Ovary (tissue), 9 donors: ENCODE measurements around the gene PEX10. TPM values are rescaled to one million over a fixed set of nuclear protein-coding genes. Genes with fewer than 3 reads are reported as not detected.
A peak's percentile ranks its signal among the peaks of the same experiment; 100 is the strongest.

ENCODE experiments used
- DNase-seq, 5 donors: peaks; one replicate each; pipeline ENCODE4 v3.0.0-alpha.2; 2019 to 2020
- H3K27ac ChIP-seq, 2 donors: fragments of 200-600 bp; one replicate each; pipeline versions ENCODE4 v1.5.1 to v1.8.0; 2019 to 2022
- H3K27me3 ChIP-seq: fragments of 200-600 bp; one replicate; pipeline ENCODE4 v1.8.0; 2022
- H3K36me3 ChIP-seq: fragments of 200-600 bp; sonication (generic); one replicate; pipeline ENCODE4 v1.5.1; 2019
- H3K4me1 ChIP-seq: one replicate; pipeline ENCODE4 v1.8.1; 2013; ENCODE audit warnings: mild to moderate bottlenecking, moderate library complexity; ENCODE audit not compliant: insufficient read depth
- H3K4me3 ChIP-seq: fragments of 200-600 bp; sonication (generic); one replicate; pipeline ENCODE4 v1.5.1; 2017
- H3K9me3 ChIP-seq, 2 donors: fragments of 200-600 bp in 1 of 2; sonication (generic) in 1 of 2; one replicate each; pipeline versions ENCODE4 v1.5.1 to v1.8.1; 2013 to 2019; ENCODE audit warnings: mild to moderate bottlenecking in 1 of 2, moderate library complexity in 1 of 2
- EP300 ChIP-seq: sonication (generic); formaldehyde crosslinking; IDR thresholded peaks from one replicate; pipeline ENCODE4 v1.6.1; 2017; ENCODE audit warnings: antibody characterized with exemption
- POLR2A ChIP-seq: fragments of 450-650 bp; IDR thresholded peaks from one replicate; pipeline ENCODE4 v1.6.1; 2017; ENCODE audit warnings: antibody characterized with exemption, mild to moderate bottlenecking, moderate library complexity
- WGBS, 3 donors: extraction: QIAGEN DNeasy Blood & Tissue Kit in 1 of 3; methylation state at CpG; one replicate each; pipeline versions ENCODE4 v1.1.5 to v1.1.7; 2013 to 2017; 5-methylcytosine and 5-hydroxymethylcytosine counted together
- intact Hi-C, 4 donors: fragments of 100-400 bp; cut with DNase I; formaldehyde crosslinking; loops; one replicate each; pipeline versions ENCODE4 v1.11.0 to v1.15.1; 2022 to 2023
- polyA plus RNA-seq, 2 donors: library from polyadenylated mRNA; stranded (reverse); fragments of 200-250 nt in 1 of 2; fragments of 350-450 nt in 1 of 2; fragmentation: Illumina TruSeq in 1 of 2; extraction: RNeasy Lipid Tissue Mini Kit (QIAGEN cat#74804) in 1 of 2; gene quantifications; one replicate each; pipeline ENCODE4 v1.2.3, GENCODE V29; 2013 to 2014
- total RNA-seq, 7 donors: library from RNA; depleted of rRNA in 2 of 7; stranded (reverse); fragments of >200 nt in 2 of 7; fragmentation: NEBNext Ultra II Directional in 3 of 7; extraction: Animal tissue kit (Norgen Biotek cat#: 25700) in 3 of 7; gene quantifications; one replicate each; pipeline versions ENCODE4 v1.1.0 to v1.2.4, GENCODE V29; 2016 to 2023
- TF ChIP-seq, protein P1 (sequence below), 3 donors: fragments of 450-650 bp in 2 of 3; fragments of 200-600 bp in 1 of 3; IDR thresholded peaks; one replicate each; pipeline versions ENCODE4 v1.5.1 to v1.8.0; 2016 to 2022; ENCODE audit warnings: antibody characterized with exemption in 3 of 3, mild to moderate bottlenecking in 1 of 3
- donor health status: DM: no; HTN: no; CAD: no; lungs with moderate emphysema.
- donor health status: DM: no; HTN: no; CAD: no.
- donor health status: Bipolar disorder and iron deficiency.
- donor health status: DM: yes; HTN: yes; CAD: no.
- donor health status: DM: no; HTN: no; CAD: no.
- donor health status: DM: yes; HTN: yes; CAD: no.

The PEX10 gene
- total and polyA plus RNA-seq, 9 donors: 14.4 to 25.9 (median 19.3) TPM

GRCh38 chr1:2394761-2395160 is 17.6 kb downstream of the PEX10 start:
- no peak overlapping the region for H3K27ac ChIP-seq
- WGBS, 3 donors: 69 to 72% (median 70%) methylated on average over 11 of the region's 11 CpGs
- no peak overlapping the region for H3K4me3 ChIP-seq
- H3K4me1 ChIP-seq: peaks cover 11% of the 10 kb centered on the region
- intact Hi-C loops: no loop called here
- H3K36me3 ChIP-seq: no peaks in the 10 kb centered on the region
- TF ChIP-seq POLR2A (no peak), EP300 (no peak)
- TF ChIP-seq, protein P1, sequence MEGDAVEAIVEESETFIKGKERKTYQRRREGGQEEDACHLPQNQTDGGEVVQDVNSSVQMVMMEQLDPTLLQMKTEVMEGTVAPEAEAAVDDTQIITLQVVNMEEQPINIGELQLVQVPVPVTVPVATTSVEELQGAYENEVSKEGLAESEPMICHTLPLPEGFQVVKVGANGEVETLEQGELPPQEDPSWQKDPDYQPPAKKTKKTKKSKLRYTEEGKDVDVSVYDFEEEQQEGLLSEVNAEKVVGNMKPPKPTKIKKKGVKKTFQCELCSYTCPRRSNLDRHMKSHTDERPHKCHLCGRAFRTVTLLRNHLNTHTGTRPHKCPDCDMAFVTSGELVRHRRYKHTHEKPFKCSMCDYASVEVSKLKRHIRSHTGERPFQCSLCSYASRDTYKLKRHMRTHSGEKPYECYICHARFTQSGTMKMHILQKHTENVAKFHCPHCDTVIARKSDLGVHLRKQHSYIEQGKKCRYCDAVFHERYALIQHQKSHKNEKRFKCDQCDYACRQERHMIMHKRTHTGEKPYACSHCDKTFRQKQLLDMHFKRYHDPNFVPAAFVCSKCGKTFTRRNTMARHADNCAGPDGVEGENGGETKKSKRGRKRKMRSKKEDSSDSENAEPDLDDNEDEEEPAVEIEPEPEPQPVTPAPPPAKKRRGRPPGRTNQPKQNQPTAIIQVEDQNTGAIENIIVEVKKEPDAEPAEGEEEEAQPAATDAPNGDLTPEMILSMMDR (IDR thresholded peaks at IDR 0.05): no peak
- H3K9me3 ChIP-seq: no peaks in the 10 kb centered on the region
- DNase-seq: no peak
- H3K27me3 ChIP-seq: no peaks in the 10 kb centered on the region

- TF ChIP-seq, protein P1 (IDR thresholded peaks at IDR 0.05): no peak
- TF ChIP-seq EP300 (no peak), POLR2A (no peak)
- Histone ChIP-seq H3K27ac (no peak overlapping the region), H3K4me3 (no peak overlapping the region), H3K9me3 (no peaks in the 10 kb centered on the region), H3K36me3 (no peaks in the 10 kb centered on the region), H3K27me3 (no peaks in the 10 kb centered on the region), H3K4me1 (peaks cover 11% of the 10 kb centered on the region)
- no peak for DNase-seq
- intact Hi-C loops: no loop called here
- 84 to 88% (median 84%) methylated on average over 7 of the region's 7 CpGs for WGBS, 3 donors
Observed at GRCh38 chr1:2394220-2394619, 18.1 kb downstream of the PEX10 start.

- 66 to 78% (median 67%) methylated on average over 9 of the region's 9 CpGs for WGBS, 3 donors
- H3K27ac ChIP-seq: no peak overlapping the region
- no peaks in the 10 kb centered on the region for H3K27me3 ChIP-seq
- no peak overlapping the region for H3K4me3 ChIP-seq
- DNase-seq: no peak
- TF ChIP-seq, protein P1 (IDR thresholded peaks at IDR 0.05): no peak
- TF ChIP-seq POLR2A (no peak), EP300 (no peak)
- no peaks in the 10 kb centered on the region for H3K36me3 ChIP-seq
- no peaks in the 10 kb centered on the region for H3K9me3 ChIP-seq
- H3K4me1 ChIP-seq: peaks cover 11% of the 10 kb centered on the region
- intact Hi-C loops: no loop called here
Observed at GRCh38 chr1:2393471-2393877, 18.9 kb downstream of the PEX10 start.

DNA sequence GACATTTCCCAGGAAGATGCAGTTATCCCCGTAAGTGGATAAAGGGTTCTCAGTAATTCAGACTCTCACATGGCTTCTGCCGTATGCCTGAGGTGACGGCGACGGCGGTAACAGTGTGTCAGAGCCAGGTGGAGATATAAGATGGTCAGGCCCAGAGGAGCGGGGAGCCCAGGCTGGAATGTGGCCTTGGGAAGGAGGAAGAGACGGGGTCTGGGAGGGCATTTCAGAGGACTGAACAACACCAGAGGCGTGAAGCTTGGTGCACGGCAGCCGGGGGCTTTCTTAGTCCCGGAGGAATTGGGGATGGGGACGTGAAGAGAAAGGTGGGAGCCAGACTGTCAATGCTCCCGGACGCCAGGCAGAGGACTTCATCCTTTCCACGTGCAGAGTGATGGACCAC is 19.7 kb downstream of the PEX10 start:
- WGBS, 3 donors: 12 to 34% (median 13%) methylated on average over 16 of the region's 16 CpGs
- peaks cover 11% of the 10 kb centered on the region for H3K4me1 ChIP-seq
- no peak for DNase-seq

More for the DNA sequence above, 19.7 kb downstream of the PEX10 start:
- H3K9me3 ChIP-seq: no peaks in the 10 kb centered on the region
- no peaks in the 10 kb centered on the region for H3K27me3 ChIP-seq
- TF ChIP-seq, protein P1 (IDR thresholded peaks at IDR 0.05): no peak
- TF ChIP-seq POLR2A (no peak), EP300 (no peak)
- intact Hi-C loops: no loop called here
- no peaks in the 10 kb centered on the region for H3K36me3 ChIP-seq
- no peak overlapping the region for H3K27ac ChIP-seq
- peak overlapping the region; percentile 96 for H3K4me3 ChIP-seq
